Limb (tissue), 2 donors: ENCODE results near the gene ASIC1.

Experiments used
- DNase-seq, 2 donors: peaks; one replicate each; pipeline ENCODE4 v3.0.0-alpha.2; 2016; ENCODE audit errors: extremely low spot score in 2 of 2

The ASIC1 gene

DNA sequence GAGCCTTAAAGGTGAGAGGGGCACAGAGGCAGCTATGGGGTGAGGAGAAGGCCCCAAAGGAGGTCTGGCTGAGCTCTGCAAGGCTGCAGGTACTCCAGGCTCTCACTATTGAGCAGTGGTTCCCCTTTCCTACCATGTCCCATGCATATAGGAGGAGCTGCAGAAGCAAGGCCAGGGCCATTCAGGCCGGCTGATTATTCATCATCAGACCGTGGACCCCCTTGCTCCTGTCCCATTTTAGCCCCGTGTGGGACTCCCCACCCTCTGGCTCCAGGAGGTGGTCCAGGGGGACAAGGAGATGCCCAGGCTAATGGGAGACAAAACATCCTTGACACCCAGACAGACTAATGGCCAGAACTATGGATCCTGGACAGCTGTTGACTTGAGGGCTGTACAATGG is 49.5 kb downstream of the ASIC1 start:
- no peak for DNase-seq

DNA sequence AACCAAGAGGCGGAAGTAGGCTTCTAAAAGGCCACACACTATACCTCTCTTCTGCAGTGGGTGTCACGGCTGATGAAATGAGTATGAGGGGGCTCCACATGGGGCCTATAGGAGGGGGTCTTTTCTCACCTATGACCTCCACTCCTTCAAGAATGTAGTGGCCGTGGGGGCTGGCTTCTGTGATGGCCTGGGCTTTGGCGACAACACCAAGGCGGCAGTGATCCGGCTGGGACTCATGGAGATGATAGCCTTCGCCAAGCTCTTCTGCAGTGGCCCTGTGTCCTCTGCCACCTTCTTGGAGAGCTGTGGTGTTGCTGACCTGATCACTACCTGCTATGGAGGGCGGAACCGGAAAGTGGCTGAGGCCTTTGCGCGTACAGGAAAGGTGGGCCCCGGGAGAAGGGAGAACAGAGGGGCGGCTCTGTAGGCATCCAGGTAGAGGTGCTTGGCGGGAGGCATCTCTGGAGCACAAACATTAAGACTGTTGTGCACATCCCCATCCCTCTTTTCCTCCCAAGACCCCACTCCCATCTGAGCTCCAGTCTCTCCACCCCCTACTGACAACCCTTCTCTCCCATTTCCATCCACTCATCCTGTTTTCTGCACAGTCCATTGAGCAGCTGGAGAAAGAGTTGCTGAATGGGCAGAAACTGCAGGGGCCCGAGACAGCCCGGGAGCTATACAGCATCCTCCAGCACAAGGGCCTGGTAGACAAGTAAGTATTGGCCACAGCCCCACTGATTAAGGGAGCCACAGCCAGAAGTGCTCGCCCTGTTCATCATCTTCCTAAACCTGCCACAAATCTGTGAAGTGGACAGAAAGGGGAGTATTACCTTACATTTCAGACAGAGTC is 50.2 kb downstream of the ASIC1 start:
- no peak for DNase-seq

DNA sequence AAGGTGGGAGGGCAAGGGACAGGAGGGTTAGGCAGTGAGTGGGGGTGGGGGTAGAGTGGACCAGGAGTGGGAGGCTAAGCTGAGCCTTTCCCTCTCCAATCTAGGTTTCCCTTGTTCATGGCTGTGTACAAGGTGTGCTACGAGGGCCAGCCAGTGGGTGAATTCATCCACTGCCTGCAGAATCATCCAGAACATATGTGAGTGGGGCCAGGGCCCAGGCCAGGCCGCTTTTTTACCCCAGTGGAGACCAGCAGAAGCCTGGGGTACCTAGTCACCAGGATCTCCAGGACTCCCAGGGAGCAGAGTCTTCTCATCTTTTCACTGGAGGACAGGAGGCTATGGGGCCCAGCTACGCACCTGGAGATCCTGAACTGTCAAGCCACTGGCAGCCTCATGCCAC is 51.9 kb downstream of the ASIC1 start:
- no peak for DNase-seq

DNA sequence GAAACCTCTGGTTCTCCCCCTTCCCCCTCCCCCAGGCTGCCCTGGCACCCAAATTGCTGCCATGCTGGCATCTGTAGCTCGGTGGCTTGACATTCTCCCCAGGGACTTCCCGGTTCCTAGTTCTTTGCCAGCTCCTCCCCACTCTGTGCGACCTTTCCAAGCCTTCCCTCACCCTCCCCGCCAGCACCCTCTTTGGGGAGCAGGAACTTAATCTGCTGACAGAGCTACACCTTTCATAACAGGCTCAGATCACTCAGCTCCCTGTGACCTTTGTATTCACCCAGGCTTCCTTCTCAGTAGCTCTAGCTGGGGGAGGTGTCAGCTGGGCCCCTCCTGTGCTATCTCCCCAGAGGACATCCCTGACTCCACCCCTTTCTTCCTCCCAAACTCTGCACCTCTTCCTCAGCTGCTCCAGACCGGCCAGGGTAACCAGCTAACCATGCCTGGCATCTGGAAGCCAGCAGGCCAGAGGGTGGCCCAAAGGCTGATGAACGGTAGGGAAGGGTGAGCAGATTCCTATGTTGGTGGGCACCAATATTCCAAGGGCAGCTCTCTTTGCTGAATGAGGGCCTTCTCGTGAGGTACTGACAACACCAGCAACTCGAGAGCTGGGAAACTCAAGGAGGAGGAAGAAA is 52.8 kb downstream of the ASIC1 start:
- no peak for DNase-seq

DNA sequence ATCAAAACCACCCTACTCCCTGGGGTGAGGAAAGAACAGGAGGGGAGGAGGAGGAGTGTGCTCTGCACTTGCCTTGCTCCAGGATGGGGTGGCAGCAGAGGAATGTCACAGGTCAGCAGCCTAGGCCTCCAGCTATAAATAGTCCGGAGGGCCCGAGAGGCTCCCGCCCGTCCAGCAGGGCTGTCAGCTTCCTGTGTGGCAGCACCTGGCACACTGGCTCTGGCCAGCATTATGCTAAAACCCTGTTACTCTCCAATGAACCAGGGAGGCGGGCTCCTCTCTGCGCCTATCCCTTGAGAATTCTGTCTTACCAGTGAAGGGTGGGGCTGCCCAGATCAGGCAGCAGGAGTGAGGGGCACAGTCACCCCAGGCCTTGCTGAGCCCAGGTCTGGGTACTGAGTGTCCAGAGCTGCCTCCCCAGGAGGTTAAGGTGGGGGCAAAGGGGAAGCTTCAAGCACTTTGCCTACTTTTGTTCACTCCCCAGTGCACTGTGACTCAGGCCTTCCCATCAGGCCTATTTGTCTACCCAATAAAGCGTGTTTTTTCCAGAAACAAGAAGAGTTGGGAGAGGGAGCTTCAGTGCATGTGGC is 53.5 kb downstream of the ASIC1 start:
- no peak for DNase-seq

DNA sequence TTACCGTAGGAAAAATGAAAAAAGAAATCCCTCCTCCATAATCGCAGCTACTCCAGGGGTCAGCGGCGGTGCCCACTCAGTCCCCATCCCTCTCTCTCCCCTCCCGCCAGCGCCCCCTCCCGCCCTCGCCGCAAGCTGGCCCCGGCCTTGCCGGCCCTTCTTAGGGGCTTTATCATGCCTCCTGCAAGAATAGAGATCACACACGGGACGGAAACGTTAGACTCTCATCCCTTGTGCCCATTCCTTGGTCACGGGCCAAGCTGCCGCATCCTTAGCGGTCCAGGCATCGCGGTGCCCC is 53.9 kb downstream of the ASIC1 start:
- DNase-seq = no peak

DNA sequence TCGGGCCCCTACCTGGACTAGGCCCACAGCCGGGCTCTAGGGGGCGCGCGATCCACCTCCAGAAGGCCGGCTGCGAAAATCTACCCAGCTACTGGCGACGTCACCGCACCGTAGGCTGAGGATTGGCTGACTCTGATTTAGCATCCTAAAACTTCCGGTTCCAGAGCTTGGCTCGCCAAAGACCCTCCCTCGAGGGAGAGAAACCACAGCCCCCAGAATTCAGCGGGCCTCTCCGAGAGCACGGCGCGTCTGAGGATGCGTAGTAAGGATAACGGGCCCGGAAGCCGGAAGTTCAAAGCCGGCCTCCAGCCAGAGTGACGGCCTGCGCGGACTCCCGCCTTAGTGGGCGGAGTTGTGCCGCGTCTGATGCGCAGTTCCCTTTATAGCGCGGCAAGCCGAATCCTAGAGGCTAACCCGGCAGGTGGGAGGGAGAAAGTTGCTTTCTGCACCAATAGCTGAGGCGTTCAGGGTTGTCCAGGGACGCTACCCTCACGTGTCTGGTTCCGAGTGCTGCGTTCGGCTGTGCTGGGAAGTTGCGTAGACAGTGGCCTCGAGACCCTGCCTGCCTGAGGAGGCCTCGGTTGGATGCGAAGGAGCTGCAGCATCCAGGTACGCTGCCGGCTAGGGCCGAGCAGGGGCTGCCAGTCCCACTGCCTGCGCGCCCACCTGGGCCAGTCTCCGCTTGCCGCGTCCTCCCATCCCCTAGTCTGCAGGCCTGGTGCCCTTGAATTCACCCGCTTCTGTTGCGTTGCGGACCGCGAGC is 54.5 kb downstream of the ASIC1 start, which contains the start of gene COX14:
COX14 (plus strand) TSS at position 544 of the 763 bp plus-strand sequence. CDS start 7,808 bp downstream, outside the sequence.
- peak; percentile 99 for DNase-seq

DNA sequence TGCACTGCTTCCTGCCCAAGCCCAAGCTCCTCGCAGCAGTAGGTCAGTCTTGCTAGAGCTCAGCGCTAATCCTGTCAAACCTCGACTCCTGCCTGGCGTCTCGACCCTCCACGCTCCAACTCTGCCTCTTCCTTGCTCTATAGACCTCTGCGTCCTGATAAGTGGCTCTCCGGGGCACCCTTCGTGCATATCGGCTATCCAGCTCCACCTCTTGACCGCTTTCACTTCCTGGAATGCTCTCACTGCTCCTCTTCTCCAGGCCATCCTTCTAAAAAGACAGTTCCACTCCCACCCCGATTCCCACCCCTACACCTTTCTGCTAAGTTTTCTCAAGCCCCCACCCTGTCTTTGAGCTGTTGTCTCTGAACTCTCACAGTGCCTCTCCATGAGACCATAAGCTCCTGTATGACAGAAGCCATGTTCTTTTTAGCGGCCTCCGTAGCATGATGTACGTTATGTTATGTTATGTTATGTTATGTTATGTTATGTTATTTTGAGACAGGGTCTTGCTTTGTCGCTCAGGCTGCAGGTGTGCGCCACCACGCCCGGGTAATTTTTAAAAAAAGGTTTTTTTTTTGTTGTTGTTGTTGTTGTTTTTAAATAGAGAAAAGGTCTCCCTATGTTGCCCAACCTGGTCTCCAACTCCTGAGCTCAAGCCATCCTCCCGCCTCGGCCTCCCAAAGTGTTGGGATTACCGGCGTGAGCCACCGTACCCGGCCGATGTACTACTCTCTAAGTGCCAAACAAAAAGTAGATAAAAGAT is 55.2 kb downstream of the ASIC1 start:
- DNase-seq = no peak

DNA sequence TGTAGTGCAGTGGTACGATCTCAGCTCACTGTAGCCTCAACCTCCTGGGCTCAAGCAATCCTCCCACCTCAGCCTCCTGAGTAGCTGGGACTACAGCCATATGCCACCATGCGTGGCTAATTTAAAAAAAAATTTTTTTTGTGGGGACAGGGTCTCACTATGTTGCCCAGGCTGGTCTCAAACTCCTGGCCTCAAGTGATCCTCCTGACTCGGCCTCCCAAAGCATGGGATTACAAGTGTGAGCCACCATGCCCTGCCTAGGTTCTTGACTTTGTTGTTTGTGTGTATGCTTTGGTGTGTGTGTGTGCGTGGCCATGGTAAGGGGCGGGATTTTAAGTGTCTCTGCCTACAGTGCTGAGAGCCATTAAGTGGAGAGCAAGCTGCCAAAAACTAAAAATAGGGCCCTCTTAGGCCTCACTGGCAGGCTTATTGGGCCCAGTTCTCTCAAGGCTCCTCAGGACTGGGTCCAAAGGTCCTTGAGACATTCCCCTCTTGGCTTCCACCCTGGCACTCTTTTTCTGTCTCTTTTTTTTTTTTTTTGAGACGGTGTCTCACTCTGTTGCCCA is 59.7 kb downstream of the ASIC1 start:
- no peak for DNase-seq

DNA sequence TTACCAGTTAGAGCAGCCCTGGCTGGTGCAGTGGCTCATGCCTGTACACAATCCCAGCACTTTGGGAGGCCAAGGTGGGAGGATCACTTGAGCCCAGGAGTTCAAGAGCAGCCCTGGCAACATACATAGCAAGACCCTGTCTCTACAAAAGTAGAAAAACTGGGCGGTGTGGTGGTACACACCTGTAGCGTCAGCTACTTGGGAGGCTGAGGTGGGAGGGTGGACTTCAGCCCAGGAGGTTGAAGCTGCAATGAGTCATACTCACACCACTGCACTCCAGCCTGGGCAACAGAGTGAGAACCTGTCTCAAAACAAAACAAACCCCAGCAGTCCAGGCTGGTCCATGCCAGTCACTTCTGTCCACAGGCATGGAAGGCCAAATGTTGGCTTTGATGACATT is 62.0 kb downstream of the ASIC1 start:
- no peak for DNase-seq

DNA sequence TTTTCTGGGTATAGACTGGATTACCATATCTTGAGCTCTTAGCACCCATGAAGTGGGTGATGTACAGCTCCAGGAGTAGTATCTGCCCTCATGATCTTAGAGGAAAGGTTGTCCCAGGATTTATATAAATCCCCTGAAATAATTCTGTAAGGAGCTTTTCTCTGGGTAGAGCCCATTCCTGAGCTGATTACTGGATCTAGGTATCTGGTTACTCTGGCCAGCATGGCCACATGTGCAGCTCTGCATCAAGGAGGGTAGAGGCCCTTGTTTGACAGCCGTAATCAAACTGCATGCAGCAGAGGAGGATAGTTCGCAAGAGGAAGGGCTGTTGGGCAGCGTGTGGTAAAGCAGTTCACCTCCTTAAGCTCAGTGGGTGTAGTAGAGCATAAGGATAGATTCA is 63.1 kb downstream of the ASIC1 start:
- DNase-seq = no peak

DNA sequence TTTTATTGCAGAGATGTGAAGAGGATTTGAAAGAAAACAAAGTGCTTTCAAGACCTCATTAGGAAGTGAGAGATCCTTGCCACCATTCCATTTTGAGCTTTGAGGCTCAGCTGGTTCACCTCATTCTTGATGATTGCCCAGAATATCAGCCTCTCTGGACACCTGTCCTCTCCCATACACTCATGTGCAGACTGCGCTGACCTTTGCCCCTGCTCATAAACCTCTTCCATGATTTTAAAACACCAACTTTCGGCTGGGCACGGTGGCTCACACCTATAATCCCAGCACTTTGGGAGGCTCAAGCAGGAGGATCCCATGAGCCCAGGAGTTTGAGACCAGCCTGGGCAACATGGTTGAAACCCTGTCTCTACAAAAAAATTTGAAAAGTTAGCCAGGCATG is 63.6 kb downstream of the ASIC1 start:
- DNase-seq = no peak

DNA sequence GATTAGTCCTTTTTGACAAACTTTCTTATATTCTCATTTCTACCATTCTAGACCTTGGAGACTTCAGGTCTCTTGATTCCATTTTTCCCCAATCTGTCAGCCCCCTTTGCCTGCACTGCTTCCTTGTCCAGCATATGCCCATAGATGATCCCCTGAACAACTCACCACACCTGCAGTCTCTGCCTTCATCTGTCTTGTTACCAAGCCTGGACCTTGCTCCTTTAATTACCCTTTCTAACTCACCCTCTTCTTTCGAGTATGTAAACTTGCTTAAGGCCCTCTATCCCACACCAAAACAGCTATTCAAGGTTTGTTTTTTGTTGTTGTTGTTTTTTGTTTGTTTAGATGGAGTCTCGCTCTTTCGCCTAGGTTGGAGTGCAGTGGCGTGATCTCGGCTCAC is 64.2 kb downstream of the ASIC1 start:
- DNase-seq = no peak

DNA sequence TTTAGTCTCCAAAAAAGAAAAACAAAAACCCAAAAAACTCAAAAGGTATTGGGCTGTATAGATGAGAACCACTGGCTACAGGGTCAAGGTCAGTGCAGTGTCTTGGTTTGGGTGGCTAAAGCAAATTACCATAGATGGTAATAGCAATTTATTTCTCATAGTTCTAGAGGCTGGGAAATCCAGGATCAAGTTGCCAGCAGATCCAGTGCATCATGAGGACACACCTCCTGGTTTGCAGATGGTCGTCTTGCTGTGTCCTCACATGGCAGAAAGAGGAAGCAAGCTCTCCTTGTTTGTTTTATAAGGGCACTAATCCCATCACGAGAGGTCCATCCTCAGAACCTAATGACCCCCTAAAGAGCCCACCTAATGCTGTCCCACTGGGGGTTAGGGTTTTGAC is 65.8 kb downstream of the ASIC1 start:
- DNase-seq = no peak

DNA sequence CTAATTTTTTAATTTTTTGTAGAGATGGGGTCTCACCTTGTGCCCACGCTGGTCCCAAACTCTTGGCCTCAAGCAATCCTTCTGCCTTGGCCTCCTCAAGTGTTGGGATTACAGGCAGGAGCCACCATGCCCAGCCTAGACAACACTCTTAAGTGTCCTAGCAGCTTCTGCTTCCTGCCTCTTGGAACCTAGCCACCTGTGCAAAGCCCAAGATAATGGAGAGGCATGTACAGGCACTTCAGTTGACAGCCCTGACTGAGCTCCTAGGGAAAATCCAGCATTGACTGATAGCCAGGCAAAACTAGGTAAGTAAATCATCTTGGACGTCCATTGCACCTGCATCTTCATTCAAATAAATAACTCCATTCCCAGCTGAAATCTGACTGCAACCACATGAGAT is 70.2 kb downstream of the ASIC1 start:
- no peak for DNase-seq

DNA sequence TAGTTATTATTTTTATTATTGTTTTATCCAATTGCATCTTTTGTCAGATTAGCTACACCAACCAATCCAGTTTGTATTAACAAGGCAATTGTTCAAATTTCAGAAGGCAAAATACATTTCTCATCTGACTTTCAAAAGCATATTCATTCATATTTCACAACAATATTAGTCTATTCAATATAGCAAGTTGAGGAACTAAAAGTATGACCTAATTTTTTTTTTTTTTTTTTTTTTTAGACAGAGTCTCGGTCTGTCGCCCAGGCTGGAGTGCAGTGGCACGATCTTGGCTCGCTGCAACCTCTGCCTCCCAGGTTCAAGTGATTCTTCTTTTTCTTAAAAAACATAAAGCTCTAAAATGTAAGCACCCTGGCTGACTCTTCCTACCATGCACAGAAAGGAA is 71.9 kb downstream of the ASIC1 start:
- DNase-seq = no peak

DNA sequence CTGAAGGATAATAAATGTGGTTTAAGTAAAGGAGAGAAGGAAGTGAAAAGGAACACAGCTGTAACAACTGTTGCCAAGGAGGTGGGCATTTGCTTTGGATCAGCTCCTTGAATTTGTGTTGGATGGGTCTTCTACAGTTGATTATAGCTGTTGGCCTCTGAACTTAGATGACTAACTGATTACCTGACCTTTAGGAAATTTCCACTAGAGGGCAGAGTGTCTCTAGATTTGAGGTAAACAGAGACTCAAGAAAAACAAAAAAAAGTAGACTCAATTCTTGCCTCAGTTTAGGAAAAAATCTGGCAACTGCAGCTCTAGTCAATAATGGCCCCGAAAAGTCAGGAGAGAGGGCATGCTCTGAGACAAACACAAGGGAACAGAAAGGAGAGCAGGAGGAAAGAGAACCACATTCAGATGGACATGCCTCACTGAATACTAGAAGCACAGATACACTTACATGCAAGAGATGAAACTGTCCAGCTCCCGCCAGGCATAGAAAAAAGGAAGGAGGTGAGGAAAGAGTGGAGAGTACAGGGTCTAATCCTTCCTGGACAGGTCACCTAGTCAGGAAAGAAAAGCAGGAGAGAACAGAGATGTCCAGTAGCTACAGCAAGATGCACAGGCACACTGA is 75.2 kb downstream of the ASIC1 start:
- no peak for DNase-seq
